ENCODE data around the gene EPHB1.
"Not testable (repeated sequence)": the region's sequence is repeated elsewhere in the genome, so short reads cannot be mapped to it uniquely, and the experiment has no call there.

EPHB1 gene

DNA sequence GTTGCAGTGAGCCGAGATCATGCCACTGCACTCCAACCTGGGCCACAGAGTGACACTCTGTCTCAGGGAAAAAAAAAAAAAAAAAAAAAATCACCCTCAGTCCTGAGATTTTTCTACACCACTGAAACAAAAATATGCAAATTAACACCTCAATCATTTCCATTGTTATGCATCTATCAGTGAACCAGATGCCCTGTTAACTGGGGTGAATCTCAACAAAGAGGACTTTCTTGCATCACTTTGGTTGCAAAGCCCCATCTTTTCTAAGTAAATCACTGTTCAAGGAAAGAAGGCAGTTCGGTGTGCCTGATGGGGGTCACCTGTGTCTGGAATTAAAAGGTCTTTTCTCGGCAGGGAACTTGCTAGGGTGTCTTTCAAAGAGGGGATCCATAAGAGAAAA is 421.6 kb downstream of the EPHB1 start:
- no peak for DNase-seq (ENCODE audit: low read depth)

GRCh38 chr3:135217730-135218129 is 422.7 kb downstream of the EPHB1 start:
- no peak for DNase-seq (ENCODE audit: low read depth)

GRCh38 chr3:135218304-135218703 is 423.2 kb downstream of the EPHB1 start:
- DNase-seq (ENCODE audit: low read depth) = no peak

DNA sequence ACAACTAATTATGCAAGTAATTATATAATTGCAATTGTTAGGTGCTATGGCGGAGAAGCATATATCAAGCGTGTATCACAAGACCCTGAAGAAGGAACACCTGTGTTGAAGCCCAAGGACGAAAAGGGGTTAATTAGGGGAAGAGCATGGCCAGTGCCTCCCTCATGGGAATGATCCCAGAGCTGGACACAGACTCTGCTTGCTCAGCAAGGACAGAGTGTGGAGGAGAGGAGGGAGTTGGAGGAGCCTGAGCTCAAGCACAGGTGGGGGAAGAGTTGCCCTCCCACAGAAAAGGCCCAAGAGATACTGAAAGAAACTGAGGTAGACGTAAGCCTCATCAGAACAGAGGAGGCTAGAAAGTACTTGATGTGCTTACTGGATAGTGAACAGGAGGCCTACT is 423.7 kb downstream of the EPHB1 start:
- no peak for DNase-seq (ENCODE audit: low read depth)

DNA sequence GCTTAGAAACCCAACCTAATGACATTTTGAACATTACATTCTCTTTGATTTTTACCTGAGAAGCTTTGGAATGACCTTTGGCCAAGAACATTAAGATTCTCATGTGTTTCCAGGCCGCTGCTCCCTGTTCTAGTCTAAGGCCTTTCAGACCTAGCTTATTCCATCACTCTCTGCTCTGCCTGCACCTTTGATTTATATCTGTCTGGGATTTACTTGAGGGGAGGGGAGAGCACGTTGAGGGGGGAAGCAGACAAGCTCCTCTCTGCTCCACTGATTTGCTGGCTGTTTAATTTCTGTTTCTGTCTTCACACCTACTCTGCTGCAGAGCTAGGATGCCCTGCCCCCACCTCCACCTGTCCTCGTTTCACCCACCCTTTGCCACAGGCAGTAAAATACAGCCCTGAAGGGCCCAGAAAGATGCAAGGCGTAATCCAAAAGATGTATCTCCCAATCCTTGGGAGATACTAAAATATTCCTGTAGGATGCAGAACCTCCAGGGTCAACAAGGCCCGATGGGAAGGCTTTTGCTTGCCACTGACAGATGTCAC is 429.8 kb downstream of the EPHB1 start:
- no peak for DNase-seq (ENCODE audit: low read depth)

DNA sequence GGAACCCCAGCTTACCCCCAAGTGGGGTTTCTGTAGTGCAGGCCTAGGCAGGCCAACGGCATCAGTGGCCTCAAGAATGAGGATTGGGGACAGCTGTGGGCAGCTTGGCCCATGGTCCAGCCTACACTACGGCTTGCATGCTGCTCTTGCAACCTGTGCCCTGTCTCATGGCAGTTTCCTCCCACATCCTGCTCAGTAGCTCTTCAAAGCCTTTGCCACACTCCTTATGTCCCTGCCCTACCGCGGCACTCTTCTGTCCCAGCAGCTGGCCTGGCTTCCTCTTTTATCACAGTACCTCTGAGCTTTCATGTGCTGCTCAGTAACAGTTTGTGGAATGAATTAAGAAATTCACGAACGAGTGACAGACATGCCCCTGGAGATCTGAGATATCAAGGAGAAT is 431.0 kb downstream of the EPHB1 start:
- DNase-seq (ENCODE audit: low read depth) = no peak

DNA sequence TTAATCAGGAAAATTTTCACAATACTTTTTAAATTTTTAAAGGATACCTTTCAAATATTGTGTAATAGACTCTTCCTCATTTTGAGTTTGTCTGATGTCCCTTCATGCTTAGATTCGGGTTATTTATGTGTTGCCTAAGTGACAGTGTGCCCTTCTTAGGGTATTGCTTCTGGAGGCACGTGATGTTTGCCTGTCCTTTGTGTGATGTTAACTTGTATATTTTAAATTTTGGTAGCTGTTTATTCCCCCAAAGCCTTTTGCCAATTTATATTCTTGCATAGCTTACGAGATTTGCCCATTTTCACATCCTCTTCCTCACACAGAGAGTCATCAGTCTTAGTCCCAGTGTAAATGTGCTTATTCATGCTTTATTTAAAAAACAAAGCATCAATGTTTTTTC is 433.1 kb downstream of the EPHB1 start:
- DNase-seq (ENCODE audit: low read depth) = no peak

GRCh38 chr3:135229018-135229495 is 434.0 kb downstream of the EPHB1 start:
- DNase-seq (ENCODE audit: low read depth) = no peak

DNA sequence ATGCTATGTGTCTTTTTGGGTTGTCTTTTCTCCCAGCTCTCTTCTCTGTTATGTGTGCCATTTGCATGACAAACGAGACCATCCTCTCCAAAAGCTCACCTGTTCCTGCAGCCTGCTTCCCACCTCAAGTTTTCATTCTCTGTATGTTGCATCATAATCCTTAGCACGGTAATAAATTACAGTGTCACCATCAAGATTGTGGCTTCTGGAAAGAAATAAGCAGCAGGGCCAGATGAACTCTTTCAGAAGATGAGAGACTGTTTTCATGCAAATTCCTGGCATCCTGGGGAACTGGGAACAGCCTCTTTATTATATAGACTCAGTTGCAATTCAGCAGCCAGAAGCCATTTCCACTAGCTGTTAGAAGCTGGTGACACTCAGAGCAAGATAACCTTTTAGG is 436.7 kb downstream of the EPHB1 start:
- DNase-seq (ENCODE audit: low read depth) = no peak

- no peak for DNase-seq (ENCODE audit: low read depth)
Measured at GRCh38 chr3:135232226-135232625, 437.2 kb downstream of the EPHB1 start.

GRCh38 chr3:135233476-135233875 is 438.4 kb downstream of the EPHB1 start:
- not testable (repeated sequence) for DNase-seq (ENCODE audit: low read depth)

DNA sequence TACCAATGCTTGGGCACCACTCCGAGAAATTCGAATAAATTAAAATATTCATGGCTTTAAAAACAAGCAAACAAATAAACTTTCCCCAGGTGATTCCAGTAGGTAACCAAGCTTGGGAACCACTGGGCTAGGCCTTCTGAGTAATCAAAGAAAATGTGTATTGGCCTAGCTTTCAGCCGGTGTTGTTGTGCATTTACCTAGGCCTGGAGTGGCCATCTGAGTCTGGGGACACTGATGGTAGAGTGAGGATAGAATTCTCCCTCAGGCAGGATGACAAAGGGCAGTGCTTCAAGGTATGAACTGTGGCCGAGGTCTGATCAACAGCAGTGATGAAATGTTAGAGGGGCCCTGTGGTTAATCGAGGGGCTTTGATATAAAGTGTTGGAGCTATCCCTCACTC is 440.5 kb downstream of the EPHB1 start:
- DNase-seq (ENCODE audit: low read depth) = no peak

DNA sequence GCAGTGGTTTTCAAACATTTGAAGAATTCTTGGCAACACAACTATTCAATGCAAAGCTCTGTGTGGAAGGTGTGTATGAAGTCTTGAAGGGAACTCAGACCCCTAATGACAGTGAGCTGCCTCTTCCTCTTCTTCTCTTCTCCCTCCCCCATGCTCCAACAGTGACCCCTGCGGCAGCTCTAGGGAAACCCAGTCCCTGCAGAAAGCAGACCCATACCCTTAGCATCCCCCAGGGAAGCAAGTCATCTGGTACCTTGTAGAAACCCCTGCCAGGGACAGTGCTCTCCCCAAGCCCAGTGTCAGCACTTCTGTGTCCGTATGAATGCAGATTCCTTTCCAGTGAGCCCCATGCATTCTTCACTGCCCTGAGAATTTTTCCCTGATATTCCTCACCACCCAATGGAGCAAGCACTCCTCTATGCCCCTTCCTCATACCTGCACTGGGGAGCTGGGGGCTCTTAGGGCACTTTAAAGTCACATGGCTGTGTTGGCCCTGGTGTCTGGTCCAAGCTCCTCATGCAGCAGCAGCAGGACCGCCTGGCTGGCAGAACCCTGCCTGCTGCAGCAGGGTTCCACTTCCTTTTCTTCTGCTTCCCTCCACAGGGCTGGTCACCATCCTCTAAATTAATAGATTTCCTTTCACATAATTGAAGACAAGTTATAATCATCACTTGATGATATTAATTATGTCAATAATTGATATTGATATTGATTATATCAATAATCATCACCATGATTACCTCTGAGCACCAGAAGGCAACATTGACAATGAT is 442.5 kb downstream of the EPHB1 start:
- no peak for DNase-seq (ENCODE audit: low read depth)

- no peak for DNase-seq (ENCODE audit: low read depth)
Measured at GRCh38 chr3:135238236-135238830, 443.3 kb downstream of the EPHB1 start.

- no peak for DNase-seq (ENCODE audit: low read depth)
Measured at GRCh38 chr3:135238871-135239614, 444.0 kb downstream of the EPHB1 start.

- no peak for DNase-seq (ENCODE audit: low read depth)
Measured at GRCh38 chr3:135239615-135239884, 444.5 kb downstream of the EPHB1 start.

DNA sequence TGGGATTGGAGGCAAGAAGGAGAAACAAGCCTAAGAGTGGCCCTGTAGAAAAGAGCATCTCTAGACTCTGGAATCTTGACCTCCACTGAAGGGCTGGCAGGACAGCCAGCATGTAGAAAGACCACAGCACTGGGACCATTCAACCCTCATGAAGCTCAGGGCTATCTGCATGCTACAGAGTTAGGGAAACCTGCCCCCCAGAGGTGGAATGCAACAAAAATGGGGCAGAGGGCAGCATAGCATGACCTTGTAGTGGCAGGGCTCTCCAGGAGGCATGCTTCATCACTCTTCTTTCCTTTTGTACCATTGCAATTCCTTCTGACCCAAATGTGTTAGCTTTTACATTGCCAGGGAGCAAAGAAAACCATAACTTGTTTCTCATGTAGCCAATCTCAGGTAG is 445.4 kb downstream of the EPHB1 start:
- no peak for DNase-seq (ENCODE audit: low read depth)

- no peak for DNase-seq (ENCODE audit: low read depth)
Measured at GRCh38 chr3:135242285-135242684, 447.2 kb downstream of the EPHB1 start.

DNA sequence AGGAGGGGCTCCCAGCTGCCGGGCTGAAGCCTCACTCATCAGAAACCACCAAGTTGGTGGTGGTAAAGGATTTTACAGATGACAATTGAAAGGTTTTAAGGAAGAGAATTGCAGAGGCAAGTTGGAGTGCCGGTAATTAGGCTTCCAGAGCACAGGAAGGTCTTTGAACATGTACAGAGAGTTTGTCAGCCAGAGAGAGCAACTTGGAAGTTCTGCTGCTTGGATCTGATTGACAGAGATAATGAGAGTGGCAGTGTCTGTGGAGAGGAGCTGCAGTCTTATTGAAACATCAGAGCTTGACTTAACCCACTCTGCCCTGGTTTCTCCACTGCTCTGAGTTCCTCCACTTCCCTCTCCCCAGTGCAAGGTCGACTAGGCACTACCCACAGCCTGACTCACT is 448.6 kb downstream of the EPHB1 start:
- DNase-seq (ENCODE audit: low read depth) = no peak

DNA sequence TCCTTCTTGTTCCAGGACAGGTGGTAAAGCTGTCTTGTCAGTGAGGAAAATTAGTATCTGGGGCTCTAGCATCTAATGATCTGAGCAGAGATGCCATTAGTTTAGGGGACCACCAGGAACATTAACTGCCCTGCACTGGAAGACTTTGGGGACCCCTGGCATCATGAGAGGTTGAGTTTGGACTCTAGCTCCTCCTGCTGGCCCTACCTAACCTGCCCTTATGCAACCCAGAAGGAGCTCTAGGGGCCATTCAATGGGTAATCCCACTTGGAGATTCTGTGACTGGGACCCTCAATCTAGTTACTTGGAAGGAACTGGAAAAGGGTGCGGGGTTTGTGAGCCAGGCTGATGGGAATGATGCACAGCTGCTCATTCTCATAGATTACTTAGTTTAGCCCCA is 451.0 kb downstream of the EPHB1 start:
- no peak for DNase-seq (ENCODE audit: low read depth)

- no peak for DNase-seq (ENCODE audit: low read depth)
Measured at GRCh38 chr3:135248213-135248612, 453.2 kb downstream of the EPHB1 start.

DNA sequence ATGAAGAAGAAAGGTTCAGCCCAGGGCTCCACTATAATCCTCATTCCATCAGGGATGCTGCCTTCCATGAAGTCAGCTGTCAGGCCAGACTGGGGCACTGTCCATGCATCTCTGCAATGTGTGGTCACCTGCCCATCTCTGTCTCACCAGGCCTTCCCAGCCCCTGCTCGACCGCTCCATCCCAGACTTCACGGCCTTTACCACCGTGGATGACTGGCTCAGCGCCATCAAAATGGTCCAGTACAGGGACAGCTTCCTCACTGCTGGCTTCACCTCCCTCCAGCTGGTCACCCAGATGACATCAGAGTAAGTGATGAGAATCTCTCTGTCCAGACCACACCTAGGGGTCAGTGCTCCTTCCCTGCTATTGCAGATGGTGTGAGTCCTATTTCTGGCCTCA is 454.1 kb downstream of the EPHB1 start:
- no peak for DNase-seq (ENCODE audit: low read depth)

DNA sequence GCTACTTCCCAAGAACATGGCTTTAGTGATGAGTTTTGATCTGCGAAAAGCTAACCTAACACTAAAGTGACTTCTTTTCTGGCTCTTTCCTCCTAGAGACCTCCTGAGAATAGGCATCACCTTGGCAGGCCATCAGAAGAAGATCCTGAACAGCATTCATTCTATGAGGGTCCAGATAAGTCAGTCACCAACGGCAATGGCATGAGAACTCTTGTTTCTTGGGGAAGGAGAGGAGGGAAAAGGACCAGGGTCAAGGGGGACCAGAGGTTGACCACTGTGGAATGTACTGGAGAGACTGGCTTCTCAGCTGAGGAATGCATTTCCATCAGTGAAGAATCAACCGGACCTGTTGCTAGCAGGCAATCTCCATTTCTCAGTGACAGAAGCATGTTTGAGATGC is 463.9 kb downstream of the EPHB1 start:
- DNase-seq (ENCODE audit: low read depth) = no peak

Data from GM04503 (cell line).